Ascending aorta (tissue), 2 donors: ENCODE results near the gene RUVBL1. TPM values are rescaled to one million over a fixed set of nuclear protein-coding genes. Genes with fewer than 3 reads are reported as not detected.

Experiments used
- DNase-seq, 2 donors: peaks; one replicate each; pipeline ENCODE4 v3.0.0-alpha.2; 2019; ENCODE audit warnings: low spot score in 2 of 2
- H3K27ac ChIP-seq, 2 donors: fragments of 200-600 bp; sonication (generic); one replicate each; pipeline ENCODE4 v1.5.1; 2016 to 2017; ENCODE audit warnings: mild to moderate bottlenecking in 1 of 2
- H3K27me3 ChIP-seq: fragments of 200-600 bp; sonication (generic); one replicate; pipeline ENCODE4 v1.5.1; 2017
- H3K36me3 ChIP-seq, 2 donors: fragments of 200-600 bp; sonication (generic); one replicate each; pipeline ENCODE4 v1.5.1; 2016
- H3K4me1 ChIP-seq, 2 donors: fragments of 200-600 bp; sonication (generic); one replicate each; pipeline ENCODE4 v1.5.1; 2016 to 2017; ENCODE audit warnings: mild to moderate bottlenecking in 1 of 2
- H3K4me3 ChIP-seq, 2 donors: fragments of 200-600 bp; sonication (generic); one replicate each; pipeline ENCODE4 v1.5.1; 2016 to 2017; ENCODE audit warnings: mild to moderate bottlenecking in 1 of 2
- H3K9me3 ChIP-seq, 2 donors: fragments of 200-600 bp; sonication (generic); one replicate each; pipeline ENCODE4 v1.5.1; 2016
- CTCF ChIP-seq, 3 experiments: fragments of 200-600 bp in 2 of 3; fragments of 450-650 bp in 1 of 3; sonication (generic) in 2 of 3; IDR thresholded peaks; one replicate each; pipeline ENCODE4 v1.5.1; 2016 to 2019; ENCODE audit warnings: antibody characterized with exemption in 3 of 3, mild to moderate bottlenecking in 1 of 3, moderate library complexity in 1 of 3
- intact Hi-C: fragments of 100-400 bp; cut with DNase I; formaldehyde crosslinking; loops from one replicate; pipeline ENCODE4 v1.15.1; 2023
- total RNA-seq: library from RNA; depleted of rRNA; stranded (reverse); fragments of >200 nt; gene quantifications from one replicate; pipeline ENCODE4 v1.1.0, GENCODE V29; 2016

Gene RUVBL1
- total RNA-seq, 1 donor from 2014 or later: 10.3 TPM

DNA sequence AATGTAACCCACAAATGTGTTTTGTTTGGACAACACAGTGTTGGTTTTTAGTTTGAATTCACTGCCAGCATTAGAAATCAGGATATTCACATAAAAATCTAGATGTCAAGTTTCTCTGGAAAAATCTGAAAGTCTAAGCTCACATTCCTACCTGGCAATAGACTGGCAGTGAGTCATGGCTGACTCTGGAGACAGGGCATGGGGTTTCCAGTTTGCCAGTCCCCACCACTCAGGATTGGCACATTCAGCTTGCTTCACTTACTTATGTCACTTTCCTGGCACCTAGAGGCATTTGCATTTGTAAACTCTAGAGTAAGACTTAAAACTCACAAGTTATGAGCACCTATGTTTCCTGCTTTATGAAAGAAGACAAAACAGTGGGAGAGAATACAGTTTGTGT, 90.5 kb downstream of the RUVBL1 start:
- no peak overlapping the region for H3K4me3 ChIP-seq
- no peaks in the 10 kb centered on the region for H3K9me3 ChIP-seq
- no peak overlapping the region for H3K27ac ChIP-seq
- H3K36me3 ChIP-seq: no peaks in the 10 kb centered on the region
- H3K27me3 ChIP-seq: no peaks in the 10 kb centered on the region
- intact Hi-C loops: no loop called here
- no peaks in the 10 kb centered on the region for H3K4me1 ChIP-seq
- no peak for TF ChIP-seq CTCF (IDR thresholded peaks at IDR 0.05)
- DNase-seq: no peak

Other genes starting within 250 kb of the RUVBL1 start
- 3.5 TPM for gene KBTBD12, start 208.6 kb downstream of the RUVBL1 start, total RNA-seq
- gene SEC61A1, start 71.4 kb downstream of the RUVBL1 start, total RNA-seq: 193 TPM
- 16.2 TPM for gene EEFSEC, start 29.7 kb upstream of the RUVBL1 start, total RNA-seq